Activated CD8-positive, alpha-beta memory T cell treated with anti-CD3 and anti-CD28 coated beads, Interleukin-2, amount 50 U/mL, for 4 hours (primary cell): Measurements from ENCODE around the gene DLAT.
"Not testable (repeated sequence)": the region's sequence is repeated elsewhere in the genome, so short reads cannot be mapped to it uniquely, and the experiment has no call there.

Experiments used
- DNase-seq: peaks from one replicate; pipeline ENCODE4 v3.0.0-alpha.2; 2020

DLAT gene

GRCh38 chr11:112024773-112025678 lies at the start of gene DLAT:
Gene DLAT (plus strand): TSS chr11:112025408. CDS start chr11:112025473, 65 bp downstream.
- peak; percentile 77 for DNase-seq

DNA sequence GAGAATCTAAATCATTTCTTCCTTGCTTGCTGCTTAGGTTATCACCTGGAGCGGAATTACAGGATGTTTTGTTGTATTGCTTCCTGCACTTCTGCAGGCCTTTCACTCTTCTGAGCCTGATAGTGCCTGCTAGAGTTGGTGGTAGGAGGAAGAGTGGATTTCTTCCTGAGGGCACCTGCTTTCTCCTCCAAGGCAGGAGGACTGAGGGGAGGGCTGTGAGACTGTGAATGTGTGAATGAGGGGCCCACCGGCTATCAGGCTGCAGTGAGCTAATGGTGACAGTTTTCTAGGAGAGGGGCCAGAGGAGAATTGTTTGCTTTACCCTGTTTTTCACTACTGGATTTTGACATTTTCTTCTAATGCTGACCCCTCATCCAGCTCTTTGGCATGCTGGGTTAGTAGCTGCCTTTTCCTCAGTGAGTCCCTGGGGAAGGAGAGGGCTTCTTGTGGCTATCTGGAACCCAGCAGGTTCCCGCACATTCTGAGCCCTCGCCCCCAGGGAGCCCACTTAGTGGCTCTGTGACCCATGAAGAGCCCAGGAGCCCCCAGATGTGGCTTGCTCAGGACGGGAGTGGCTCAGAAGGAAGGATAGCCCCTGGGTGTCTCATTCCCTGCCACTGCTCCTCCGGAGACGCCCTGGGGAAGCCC lies 49.0 kb upstream of the DLAT start:
- DNase-seq, result no peak

DNA sequence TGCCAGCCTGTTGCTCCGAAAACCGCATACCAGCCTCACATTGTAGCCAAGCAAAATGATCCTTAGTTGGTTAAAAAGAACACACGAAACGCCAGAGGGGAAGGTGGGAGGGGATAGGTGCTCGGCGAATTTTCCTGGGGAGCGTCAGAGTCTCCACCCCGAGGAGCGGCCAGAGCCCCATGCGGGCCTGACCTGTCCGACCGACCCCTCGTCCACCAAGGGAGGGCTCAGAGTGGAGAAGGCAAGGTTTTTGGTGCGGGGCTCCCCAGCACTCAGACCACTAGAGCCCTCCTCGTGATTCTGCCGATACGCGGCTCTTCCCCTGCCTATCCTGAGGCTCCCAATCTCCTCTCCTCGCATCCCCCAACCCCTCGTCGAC lies 48.5 kb upstream of the DLAT start:
- DNase-seq, result no peak

GRCh38 chr11:111977146-111978027 lies 47.8 kb upstream of the DLAT start:
- DNase-seq, result no peak

DNA sequence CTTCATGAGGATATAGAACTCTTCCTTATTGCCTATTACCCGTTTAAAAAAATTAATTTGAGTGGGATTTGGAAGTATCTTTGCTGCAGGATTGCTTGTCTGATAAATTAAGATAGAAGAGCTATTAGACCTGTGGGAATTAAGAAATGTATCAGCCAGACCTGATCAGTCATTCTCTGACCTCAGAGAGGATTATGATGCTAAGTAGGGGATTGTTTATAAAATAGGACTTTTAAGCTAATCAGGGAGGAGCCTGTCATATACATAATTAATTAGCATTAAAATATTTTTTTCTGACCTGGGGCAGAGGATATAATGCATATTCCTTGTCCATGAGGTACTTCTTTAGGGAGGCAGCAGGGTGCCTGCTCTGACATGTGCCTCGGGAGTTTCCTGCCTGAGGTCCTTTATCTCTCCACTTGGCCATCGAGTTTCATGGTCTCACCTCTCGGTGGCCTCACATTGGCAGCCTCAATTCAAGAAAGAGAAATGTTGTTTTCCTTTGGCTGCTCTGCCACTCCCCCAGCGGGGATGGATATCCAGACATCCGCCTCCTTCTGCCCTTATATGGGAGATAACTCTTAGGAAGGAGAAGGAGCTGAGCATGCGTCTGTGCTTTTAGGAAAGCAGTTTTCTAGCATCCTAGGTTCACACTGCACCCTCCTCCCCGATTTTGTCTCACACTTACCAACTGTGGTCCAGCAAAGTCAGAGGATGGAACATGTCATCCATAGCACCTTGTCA lies 47.0 kb upstream of the DLAT start:
- DNase-seq, result no peak

DNA sequence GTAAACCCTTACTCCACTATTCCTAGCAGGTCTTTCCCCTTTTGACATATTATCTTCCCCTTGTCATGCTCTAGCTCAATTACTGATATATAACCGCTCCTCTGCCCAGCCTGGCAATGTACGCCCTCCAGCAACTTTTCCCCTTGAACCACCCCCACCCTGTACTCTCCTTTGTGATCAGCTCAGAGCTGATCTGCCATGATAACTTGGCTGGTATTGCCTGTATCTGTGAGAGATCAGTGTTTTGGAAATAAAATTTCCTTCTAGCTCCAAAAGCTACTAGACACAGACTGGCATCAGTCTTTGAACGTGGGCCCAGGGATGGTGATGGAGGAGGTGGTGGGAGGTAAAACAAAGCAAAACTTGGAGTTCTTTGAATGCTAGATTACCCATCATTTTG lies 45.1 kb upstream of the DLAT start:
- no peak for DNase-seq

- DNase-seq, result no peak
These were observed 43.9 kb upstream of the DLAT start for GRCh38 chr11:111981270-111981669.

- peak; percentile 56 for DNase-seq
These were observed 43.2 kb upstream of the DLAT start for GRCh38 chr11:111982019-111982464.

GRCh38 chr11:111982541-111983186 lies 42.5 kb upstream of the DLAT start:
- no peak for DNase-seq

DNA sequence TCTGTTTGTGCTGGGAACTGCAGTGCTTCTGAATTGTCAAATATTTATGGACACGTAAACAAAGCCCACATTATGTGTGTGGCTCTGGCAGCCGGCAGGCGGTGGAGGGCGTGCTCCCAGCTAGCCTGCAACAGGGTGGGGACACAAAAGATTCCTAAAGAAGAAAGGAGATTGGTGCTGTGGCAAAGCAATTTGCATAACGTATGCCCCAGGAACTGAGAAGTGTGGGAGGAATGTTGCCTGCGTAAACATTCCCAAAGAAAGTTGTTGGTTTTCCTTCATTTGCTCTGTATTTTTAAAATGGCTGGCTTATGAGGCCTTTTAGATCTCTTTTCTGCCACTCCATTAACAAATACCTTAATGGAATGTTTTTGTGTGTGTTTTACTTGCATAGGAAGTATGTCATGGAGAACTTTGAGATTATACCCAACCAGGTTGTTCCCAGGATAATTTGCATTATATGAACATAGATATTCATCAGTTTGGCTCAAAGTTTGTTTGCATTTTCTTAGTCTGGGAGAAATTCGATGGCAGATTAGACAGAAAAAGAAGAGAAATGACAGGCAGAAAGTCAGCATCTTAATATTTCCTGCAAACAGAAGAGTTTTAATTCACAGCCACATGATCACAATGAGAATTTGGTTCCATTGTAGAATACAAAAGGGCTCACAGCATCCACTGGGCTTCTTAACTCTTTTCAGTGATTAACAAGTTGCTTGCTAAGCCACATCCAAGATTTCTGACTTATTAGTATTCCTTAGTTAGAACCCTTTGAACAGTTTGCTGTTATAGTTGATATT lies 41.8 kb upstream of the DLAT start:
- no peak for DNase-seq

DNA sequence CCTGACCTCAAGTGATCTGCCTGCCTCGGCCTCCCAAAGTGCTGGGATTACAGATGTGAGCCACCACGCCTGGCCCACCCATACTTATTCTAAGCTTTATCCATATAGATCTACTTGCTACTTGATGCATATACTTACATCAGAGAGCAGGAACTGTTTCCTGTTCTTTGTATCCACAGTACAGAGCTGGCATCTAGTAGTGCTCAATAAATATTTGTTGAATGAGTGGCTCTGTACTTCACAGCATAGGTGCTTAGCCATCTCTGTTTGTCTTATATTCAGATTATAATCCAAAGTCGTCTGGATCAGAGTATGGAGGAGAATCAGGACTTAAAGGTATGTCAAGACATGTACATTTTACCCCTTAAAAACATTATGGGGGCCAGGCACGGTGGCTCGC lies 38.6 kb upstream of the DLAT start:
- no peak for DNase-seq

GRCh38 chr11:111990381-111990780 lies 34.8 kb upstream of the DLAT start:
- DNase-seq, result no peak

DNA sequence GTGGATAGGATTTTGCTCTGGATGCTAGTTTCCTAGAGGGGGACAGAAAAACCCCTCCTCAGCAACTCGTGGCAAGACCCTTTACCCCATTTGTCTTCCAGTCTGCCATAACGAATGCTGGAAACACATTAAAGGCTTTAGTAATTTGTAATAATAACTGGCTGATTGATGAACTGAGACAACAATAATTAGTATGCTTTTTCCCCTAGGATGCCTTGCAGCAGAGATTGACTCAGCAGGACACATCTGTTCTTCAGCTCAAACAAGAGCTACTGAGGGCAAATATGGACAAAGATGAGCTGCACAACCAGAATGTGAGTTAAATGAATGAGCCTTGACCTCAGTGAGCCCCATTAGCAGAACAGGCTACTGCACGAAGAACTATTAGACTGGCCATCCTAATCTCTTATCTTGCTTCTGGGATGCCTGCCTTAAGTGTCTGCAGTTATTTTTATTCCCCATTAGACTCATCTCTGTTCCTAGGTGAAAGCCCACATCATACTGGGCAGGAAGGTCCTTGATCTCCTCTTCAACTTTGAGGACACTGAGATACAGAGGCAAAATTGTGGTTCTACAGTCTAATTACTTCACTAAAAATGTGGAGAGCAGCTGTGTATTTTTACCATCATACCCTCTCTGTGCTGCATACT lies 32.9 kb upstream of the DLAT start:
- no peak for DNase-seq

GRCh38 chr11:111996129-111996528 lies 29.1 kb upstream of the DLAT start:
- DNase-seq, result no peak

GRCh38 chr11:111996669-111997068 lies 28.5 kb upstream of the DLAT start:
- not testable (repeated sequence) for DNase-seq

- DNase-seq, result no peak
These were observed 26.1 kb upstream of the DLAT start for GRCh38 chr11:111999111-111999510.

DNA sequence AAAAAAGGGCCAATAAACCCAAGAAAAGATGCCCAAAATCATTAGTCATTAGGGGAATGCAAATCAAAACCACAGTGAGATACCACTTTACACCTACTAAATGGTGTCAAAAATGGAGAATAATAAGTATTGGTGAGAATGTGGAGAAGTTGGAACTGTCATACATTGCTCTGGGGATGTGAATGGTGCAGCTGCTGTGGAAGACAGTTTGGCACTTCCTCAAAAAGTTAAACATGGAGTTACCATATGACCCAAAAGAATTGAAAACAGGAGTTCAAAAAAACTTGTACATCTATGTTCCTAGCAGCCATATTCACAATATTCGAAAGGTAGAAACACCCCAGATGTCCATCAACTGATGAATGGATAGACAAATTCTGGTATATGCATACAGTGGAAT lies 24.5 kb upstream of the DLAT start:
- DNase-seq, result no peak

- no peak for DNase-seq
These were observed 22.6 kb upstream of the DLAT start for GRCh38 chr11:112002491-112003216.

- DNase-seq, result no peak
These were observed 20.8 kb upstream of the DLAT start for GRCh38 chr11:112004389-112004788.
